ENCODE measurements around the gene KCNK5.

DNA sequence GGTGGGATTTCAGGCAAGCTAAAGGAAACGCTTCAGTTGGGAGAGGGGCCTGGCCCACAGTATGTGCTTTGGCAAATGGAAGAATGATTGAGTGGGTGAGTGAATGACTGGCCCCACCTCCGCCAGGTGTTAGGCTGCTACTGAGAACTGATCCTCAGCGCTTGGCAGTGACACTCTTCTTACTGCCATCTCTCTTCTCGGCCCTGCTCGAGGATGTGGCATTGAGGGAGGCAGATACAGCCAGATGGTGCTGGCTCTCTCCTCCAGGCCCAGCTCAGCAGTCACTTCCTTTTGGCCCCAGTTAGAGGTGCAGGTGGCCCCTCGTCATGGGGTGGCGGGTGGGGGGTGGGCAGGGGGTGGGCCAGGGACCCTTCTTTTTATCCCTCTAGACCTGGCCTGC lies 38.9 kb upstream of the KCNK5 start:
- TF ChIP-seq POLR2A (IDR thresholded peaks at IDR 0.05): no peak
- TF ChIP-seq POLR2AphosphoS5 (IDR thresholded peaks at IDR 0.05): no peak
- TF ChIP-seq, protein P1, sequence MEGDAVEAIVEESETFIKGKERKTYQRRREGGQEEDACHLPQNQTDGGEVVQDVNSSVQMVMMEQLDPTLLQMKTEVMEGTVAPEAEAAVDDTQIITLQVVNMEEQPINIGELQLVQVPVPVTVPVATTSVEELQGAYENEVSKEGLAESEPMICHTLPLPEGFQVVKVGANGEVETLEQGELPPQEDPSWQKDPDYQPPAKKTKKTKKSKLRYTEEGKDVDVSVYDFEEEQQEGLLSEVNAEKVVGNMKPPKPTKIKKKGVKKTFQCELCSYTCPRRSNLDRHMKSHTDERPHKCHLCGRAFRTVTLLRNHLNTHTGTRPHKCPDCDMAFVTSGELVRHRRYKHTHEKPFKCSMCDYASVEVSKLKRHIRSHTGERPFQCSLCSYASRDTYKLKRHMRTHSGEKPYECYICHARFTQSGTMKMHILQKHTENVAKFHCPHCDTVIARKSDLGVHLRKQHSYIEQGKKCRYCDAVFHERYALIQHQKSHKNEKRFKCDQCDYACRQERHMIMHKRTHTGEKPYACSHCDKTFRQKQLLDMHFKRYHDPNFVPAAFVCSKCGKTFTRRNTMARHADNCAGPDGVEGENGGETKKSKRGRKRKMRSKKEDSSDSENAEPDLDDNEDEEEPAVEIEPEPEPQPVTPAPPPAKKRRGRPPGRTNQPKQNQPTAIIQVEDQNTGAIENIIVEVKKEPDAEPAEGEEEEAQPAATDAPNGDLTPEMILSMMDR (IDR thresholded peaks at IDR 0.05): no peak
- TF ChIP-seq EP300 (IDR thresholded peaks at IDR 0.05): no peak

All from upper lobe of left lung (tissue), 4 donors.